OCI-LY1 (cell line): ENCODE data around the gene EVC2.

Source experiments
- EZH2 ChIP-seq: fragments of 200-600 bp; sonication (generic), shearing (Covaris generic); IDR thresholded peaks from 2 replicates; pipeline ENCODE4 v1.8.0; 2017; ENCODE audit warnings: borderline replicate concordance, mixed run types, mild to moderate bottlenecking, antibody characterized with exemption, low read length, moderate library complexity, mixed read lengths
- TF ChIP-seq, protein P1 (sequence below): fragments of 200-600 bp; sonication (generic), shearing (Covaris generic); IDR thresholded peaks from 2 replicates; pipeline ENCODE4 v1.5.1; 2017; ENCODE audit warnings: mild to moderate bottlenecking, antibody characterized with exemption, low read length, moderate library complexity, mixed read lengths

DNA sequence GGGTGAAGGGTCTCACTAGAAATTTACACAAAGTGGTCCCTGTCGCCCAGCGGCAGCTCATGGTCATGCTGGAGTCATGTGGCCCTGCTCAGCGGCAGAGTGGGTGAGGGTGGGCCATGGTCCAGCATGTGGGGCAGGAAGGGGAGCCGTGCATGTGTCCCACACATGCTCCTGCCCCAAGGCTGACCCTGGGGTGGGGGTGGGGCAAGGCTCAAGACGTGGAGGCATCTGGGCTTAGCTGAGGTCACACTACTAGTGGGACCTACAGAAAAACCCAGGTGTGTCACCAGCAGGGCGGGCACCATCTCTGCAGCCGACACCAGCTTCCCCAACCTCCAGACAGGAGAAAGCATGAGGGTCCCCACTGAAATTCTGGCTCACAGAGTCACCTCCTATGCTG lies 45.0 kb upstream of the EVC2 start:
- TF ChIP-seq, protein P1, sequence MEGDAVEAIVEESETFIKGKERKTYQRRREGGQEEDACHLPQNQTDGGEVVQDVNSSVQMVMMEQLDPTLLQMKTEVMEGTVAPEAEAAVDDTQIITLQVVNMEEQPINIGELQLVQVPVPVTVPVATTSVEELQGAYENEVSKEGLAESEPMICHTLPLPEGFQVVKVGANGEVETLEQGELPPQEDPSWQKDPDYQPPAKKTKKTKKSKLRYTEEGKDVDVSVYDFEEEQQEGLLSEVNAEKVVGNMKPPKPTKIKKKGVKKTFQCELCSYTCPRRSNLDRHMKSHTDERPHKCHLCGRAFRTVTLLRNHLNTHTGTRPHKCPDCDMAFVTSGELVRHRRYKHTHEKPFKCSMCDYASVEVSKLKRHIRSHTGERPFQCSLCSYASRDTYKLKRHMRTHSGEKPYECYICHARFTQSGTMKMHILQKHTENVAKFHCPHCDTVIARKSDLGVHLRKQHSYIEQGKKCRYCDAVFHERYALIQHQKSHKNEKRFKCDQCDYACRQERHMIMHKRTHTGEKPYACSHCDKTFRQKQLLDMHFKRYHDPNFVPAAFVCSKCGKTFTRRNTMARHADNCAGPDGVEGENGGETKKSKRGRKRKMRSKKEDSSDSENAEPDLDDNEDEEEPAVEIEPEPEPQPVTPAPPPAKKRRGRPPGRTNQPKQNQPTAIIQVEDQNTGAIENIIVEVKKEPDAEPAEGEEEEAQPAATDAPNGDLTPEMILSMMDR: no peak
- TF ChIP-seq EZH2: no peak
